Activated naive CD4-positive, alpha-beta T cell treated with anti-CD3 and anti-CD28 coated beads, Interleukin-2, amount 50 U/mL, for 72 hours (primary cell): Measurements from ENCODE around the gene NAA60. TPM values are rescaled to one million over a fixed set of nuclear protein-coding genes. Genes with fewer than 3 reads are reported as not detected.
A peak's percentile ranks its signal among the peaks of the same experiment; 100 is the strongest.
"Not testable (repeated sequence)": the region's sequence is repeated elsewhere in the genome, so short reads cannot be mapped to it uniquely, and the experiment has no call there.

Experiments used
- ATAC-seq, 2 donors: fragments of 150-1000 bp; cut with Tn5 transposase; 2 replicates each; pipeline ENCODE4 v1.10.0; 2021; ENCODE audit warnings: mild to moderate bottlenecking in 2 of 2, moderate library complexity in 2 of 2
- DNase-seq, 2 donors: peaks; one replicate each; pipeline ENCODE4 v3.0.0; 2021 to 2022; ENCODE audit warnings: low spot score in 2 of 2
- H3K27ac Mint-ChIP-seq, 2 donors: one replicate each; pipeline ENCODE4 v1.8.0; 2022; ENCODE audit warnings: mild to moderate bottlenecking in 2 of 2, mixed read lengths in 2 of 2
- H3K36me3 Mint-ChIP-seq, 2 donors: one replicate each; pipeline ENCODE4 v1.8.0; 2022; ENCODE audit warnings: mixed read lengths in 2 of 2
- H3K9me3 Mint-ChIP-seq, 2 donors: one replicate each; pipeline ENCODE4 v1.8.0; 2022; ENCODE audit warnings: mixed read lengths in 2 of 2
- total RNA-seq, 2 donors: library from RNA; stranded (reverse); gene quantifications; one replicate each; pipeline ENCODE4 v1.2.3, GENCODE V29; 2022

NAA60 gene
- total RNA-seq, 2 donors from 2014 or later, result 29.2 to 40.1 TPM

DNA sequence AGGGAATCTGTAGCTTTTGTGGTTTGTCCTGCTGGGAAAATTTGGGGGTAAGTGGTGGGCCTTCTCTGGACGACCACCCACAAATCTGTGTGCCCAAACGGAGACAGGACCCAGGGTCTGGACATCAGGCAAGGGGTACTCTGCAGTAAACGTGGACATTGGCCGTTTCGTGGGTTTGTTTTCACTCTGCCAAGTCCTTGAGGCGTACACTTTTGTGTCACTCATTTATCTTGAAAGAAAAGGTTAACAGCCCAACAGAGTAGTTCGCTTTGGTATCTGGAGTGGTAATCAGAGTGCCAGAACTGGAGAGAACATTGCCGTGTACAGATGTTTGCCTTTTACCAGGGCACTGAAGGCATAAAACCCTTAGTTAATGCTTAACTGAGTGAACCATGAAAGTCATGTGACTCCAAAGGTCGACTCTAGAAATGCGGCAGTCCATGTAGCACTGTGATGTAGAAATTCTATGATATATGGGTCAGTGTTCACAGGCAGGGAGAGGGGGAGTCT, 15.4 kb downstream of the NAA60 start:
- Mint-ChIP-seq H3K36me3 (peaks cover 6 to 7% of the 10 kb centered on the region in 2 donors), H3K9me3 (no peaks in the 10 kb centered on the region)
- ATAC-seq, result no peak

DNA sequence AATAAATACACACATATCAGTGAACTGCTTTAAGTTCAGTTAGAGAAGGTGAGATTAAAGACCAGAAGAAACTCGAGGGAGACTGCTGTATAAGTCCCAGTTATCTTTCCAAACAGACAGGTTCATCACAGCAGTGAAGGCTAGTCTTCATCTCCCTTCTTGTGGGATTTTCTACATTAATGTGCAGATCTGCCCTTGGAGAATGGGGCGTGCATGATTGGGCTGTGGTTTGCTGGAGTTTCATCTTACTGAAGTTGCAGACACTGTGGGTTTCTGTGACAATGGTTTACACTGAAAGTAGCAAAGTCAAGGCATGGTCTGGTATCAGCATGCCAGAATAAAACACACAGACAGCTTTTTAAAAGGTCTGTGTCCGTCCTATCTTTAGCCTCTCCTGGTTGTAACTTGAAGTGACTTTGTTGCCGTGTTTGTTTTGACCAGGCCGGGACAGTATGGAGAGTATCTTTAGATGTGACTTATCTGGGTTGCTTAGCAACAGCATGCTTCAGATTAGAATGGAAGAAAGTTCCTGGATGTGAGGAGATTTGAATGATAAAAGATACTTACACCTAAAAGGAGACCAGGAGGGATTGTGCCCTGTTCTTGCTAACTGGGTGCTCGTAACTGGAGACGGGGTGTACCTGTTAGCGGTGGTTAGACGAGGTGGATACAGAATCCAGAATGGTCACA, 16.1 kb downstream of the NAA60 start:
- peaks cover 6 to 7% of the 10 kb centered on the region in 2 donors for H3K36me3 Mint-ChIP-seq
- no peaks in the 10 kb centered on the region for H3K9me3 Mint-ChIP-seq
- DNase-seq (peak in 1 of 2 donors; percentile 33), ATAC-seq (peak; percentile 19 to 45)
- peak overlapping the region; percentile 86 to 90 for H3K27ac Mint-ChIP-seq

More for the DNA sequence above, 15.4 kb downstream of the NAA60 start:
- peak overlapping the region; percentile 86 to 90 for H3K27ac Mint-ChIP-seq
- no peak for DNase-seq

DNA sequence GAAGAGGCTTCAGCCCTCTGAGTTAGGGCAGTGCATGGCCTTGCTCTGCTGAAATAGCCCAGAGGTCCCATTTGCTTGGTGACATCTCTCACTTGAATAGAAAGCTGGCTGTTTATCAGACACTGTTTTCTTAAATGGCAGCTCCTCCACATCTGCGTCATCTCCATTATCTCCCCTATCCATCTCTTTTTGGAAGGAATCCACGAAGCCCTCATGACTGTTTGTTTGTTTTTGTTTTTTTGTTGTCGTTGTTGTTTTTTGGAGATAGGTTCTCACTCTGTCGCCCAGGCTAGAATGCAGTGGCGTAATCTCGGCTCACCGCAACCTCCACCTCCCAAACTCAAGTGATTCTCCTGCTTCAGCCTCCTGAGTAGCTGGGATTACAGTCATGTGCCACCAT, 16.6 kb downstream of the NAA60 start:
- no peak overlapping the region for H3K27ac Mint-ChIP-seq
- no peak for ATAC-seq

DNA sequence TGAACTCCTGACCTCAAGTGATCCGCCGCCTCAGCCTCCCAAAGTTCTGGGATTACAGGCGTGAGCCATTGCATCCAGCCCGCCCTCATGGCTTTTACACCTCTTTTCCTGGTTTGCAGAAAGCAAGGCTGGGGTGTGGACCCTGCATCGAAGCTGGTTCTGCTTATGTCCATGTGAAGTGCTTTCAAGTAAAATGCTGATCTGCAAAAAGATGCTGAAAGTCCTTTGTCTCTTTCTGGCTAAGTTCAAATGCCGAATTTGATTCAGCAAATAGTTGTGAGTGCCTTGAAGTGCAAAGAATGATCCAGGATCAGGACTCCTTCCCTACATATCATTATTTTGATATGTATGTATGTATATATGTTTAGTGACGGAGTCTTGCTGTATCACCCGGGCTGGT, 17.1 kb downstream of the NAA60 start:
- Mint-ChIP-seq H3K36me3 (peaks cover 6 to 7% of the 10 kb centered on the region in 2 donors), H3K27ac (no peak overlapping the region), H3K9me3 (no peaks in the 10 kb centered on the region)
- ATAC-seq, result no peak
- no peak for DNase-seq

More for the DNA sequence above, 16.6 kb downstream of the NAA60 start:
- H3K36me3 Mint-ChIP-seq, result peaks cover 6 to 7% of the 10 kb centered on the region in 2 donors
- H3K9me3 Mint-ChIP-seq, result no peaks in the 10 kb centered on the region
- DNase-seq, result no peak

DNA sequence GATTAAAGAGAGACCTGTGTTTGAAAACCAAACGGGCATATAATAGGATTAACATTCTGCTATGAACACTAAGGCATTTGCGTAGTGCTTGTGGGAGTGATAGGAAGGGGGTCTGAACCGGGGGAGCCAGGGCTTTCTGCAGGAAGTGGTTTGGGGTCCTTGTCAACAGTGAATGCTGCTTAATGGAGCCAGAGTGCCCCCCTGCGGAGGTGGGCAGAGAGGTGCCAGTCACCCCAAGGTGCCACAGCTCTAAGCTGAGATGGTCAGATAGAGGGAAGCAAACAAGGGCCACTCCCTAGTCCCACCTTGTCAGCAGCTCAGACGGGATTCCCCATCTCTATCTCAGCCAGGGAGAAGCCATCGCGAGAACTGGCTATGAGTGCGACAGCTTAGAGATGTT, 17.7 kb downstream of the NAA60 start:
- DNase-seq (no peak), ATAC-seq (no peak)
- peak overlapping the region in 1 of 2 donors; percentile 36 for H3K27ac Mint-ChIP-seq
- H3K9me3 Mint-ChIP-seq, result no peaks in the 10 kb centered on the region
- peaks cover 4 to 6% of the 10 kb centered on the region in 2 donors for H3K36me3 Mint-ChIP-seq

DNA sequence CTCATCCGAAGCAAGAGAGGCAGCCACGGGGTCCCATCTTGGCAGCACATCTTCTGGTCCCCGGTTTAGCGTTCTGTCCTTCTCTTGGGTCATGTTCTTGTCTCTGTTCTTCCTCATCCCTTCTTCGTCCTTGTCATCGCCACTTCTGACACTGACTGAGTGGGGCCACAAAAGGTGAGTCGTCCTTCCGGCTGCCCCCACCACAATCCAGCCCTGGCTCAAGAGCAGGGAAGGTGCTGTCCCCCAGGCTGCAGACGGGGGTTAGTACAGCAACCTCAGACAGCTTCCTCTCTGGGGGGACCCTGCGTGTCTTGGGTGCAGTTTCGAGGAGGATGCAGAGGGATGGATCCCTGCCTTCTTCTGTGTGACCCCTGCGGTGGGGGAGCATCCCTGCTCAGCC, 21.8 kb downstream of the NAA60 start:
- DNase-seq (no peak), ATAC-seq (peak in 1 of 2 donors; percentile 45)
- Mint-ChIP-seq H3K9me3 (no peaks in the 10 kb centered on the region), H3K36me3 (peaks cover 4% of the 10 kb centered on the region in 2 donors), H3K27ac (no peak overlapping the region)

DNA sequence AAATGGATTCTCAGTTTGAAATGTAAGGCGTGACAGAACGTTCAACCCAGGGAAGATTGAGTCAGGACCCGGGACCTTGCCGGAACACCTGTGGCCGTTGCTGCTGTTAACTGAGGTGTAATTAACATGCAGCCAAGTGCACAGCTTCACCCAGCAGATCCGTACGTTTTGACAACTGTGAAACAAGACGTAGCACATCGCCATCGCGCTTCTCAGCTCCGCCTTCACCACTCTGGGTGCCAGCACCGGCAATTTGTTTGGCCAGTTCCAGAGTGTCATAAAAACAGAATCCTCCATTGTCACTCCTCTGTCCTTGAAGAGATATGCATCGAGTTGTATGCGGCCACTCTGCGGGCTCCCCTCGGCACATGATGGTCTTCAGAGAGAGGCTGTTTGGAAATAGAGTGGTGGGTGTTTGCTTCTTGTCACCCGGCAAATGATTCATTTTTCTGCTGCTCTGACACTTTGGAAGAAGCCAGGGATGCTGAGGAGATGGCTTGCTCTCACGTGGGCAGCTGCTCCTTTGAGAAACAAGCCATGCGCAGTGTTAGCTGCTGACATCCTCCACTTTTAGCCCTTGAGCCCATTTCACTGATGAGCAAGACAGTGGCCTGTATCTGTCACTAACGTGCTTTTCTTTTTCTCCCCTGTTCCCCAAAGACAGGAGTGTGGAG, 22.6 kb downstream of the NAA60 start:
- no peak for ATAC-seq
- peak overlapping the region in 1 of 2 donors; percentile 63 for H3K27ac Mint-ChIP-seq

DNA sequence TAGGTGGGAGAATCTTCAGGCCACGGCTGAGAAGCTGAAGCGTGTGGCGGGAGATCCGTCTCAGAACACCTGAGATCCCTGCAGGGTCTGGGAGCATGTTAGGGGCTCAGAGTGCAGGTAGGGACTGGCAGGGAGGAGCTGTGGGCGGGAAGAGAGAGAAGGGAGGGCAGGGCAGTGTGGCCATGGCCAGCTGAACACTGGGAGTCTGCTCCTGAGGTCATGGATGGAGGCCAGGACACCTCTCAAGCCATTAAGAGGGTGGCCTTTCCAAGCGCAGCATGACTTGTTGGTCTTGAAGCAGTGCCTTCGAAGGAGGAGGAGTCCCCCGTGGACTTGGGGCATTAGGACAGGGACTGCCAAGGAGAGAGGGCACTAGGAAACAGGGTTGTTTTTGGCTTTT, 23.7 kb downstream of the NAA60 start:
- Mint-ChIP-seq H3K9me3 (no peaks in the 10 kb centered on the region), H3K27ac (peak overlapping the region; percentile 61 to 88), H3K36me3 (peaks cover 4 to 8% of the 10 kb centered on the region in 2 donors)
- DNase-seq (no peak), ATAC-seq (no peak)

More for the DNA sequence above, 22.6 kb downstream of the NAA60 start:
- Mint-ChIP-seq H3K9me3 (no peaks in the 10 kb centered on the region), H3K36me3 (peaks cover 4% of the 10 kb centered on the region in 2 donors)
- DNase-seq, result no peak

DNA sequence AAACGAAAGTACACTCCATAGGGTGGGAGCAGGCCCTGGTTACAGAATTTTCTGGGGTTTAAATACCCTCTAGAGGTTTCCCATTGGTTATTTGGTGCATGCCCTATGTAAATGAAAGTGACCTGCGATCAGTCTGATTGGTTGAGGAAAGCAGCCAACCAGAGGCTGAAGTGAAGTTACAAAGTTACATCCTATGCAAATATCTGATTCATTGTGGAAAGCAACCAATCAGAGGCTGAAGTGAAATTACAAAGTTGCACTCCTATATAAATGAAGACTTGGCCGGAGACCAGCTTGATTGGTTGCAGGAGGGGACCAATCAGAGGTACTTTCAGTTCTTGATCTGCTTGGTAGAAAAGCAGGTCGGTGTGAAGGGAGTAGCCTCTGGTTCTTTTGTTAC, 24.4 kb downstream of the NAA60 start:
- H3K27ac Mint-ChIP-seq, result peak overlapping the region in 1 of 2 donors; percentile 61
- ATAC-seq (peak; percentile 40 to 50), DNase-seq (no peak)
- H3K9me3 Mint-ChIP-seq, result peaks cover 0 to 5% of the 10 kb centered on the region in 2 donors
- peaks cover 6 to 16% of the 10 kb centered on the region in 2 donors for H3K36me3 Mint-ChIP-seq

DNA sequence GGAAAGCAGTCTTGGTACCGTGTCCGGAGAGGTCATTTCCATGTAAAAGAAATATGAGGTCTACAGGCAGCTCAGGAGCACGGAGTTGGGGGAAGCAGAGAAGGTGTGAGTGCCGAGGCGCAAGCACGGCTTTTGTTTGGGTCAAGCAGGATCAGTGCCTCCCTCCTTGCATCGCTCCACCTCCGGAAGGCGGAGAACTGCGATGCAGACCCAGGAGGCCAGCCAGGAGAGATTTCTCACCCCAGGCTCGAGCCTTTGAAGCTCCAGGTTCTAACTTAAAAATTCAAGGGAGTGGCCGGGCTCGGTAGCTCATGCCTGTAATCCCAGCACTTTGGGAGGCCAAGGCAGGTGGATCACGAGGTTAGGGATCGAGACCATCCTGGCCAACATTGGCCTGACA, 25.0 kb downstream of the NAA60 start:
- peaks cover 0 to 7% of the 10 kb centered on the region in 2 donors for H3K9me3 Mint-ChIP-seq
- H3K36me3 Mint-ChIP-seq, result peaks cover 8 to 20% of the 10 kb centered on the region in 2 donors
- DNase-seq, result no peak
- no peak for ATAC-seq
- no peak overlapping the region for H3K27ac Mint-ChIP-seq

DNA sequence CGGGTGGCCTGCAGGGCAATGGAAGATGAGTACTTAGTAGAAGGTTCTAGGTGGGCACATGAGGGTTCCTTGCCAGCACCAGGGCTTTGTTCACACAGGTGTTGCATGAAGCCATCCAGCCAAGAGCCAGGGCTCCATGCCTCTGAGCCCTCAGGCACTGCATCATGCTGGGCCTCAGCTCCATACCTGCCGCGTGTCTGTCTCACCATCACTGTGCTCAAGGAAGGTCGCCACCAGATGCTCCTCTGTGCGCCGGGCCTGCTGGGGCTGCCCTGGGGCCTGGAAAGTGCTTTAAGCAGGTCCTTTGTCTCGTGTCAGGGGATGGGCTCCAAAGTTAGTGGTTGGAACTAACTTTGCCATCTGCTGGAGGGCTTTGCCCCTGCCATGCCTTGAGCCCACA, 26.3 kb downstream of the NAA60 start:
- H3K27ac Mint-ChIP-seq, result peak overlapping the region in 1 of 2 donors; percentile 72
- H3K9me3 Mint-ChIP-seq, result peaks cover 0 to 7% of the 10 kb centered on the region in 2 donors

DNA sequence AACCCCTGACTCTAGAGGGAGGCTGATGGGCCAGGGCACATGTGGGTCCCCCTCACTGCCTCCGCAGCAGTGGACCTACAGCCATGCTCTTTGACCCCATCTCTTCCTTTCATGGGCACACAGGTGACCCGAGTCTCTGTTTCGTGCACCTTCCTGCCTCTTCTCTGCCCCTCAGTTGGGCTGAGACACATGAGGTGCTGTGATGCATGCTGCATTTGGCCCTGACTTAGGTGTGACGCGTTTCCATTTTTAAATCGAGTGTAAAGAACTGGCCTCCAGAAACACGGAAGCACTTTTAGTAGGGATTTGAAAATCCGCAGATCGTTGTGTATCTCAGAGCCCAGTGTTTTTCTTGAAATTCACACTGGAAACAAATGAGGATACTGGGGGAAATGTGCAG, 27.2 kb downstream of the NAA60 start:
- Mint-ChIP-seq H3K27ac (no peak overlapping the region), H3K36me3 (peaks cover 8 to 20% of the 10 kb centered on the region in 2 donors), H3K9me3 (peaks cover 0 to 7% of the 10 kb centered on the region in 2 donors)
- no peak for ATAC-seq
- no peak for DNase-seq

More for the DNA sequence above, 26.3 kb downstream of the NAA60 start:
- DNase-seq (no peak), ATAC-seq (no peak)
- peaks cover 8 to 20% of the 10 kb centered on the region in 2 donors for H3K36me3 Mint-ChIP-seq

DNA sequence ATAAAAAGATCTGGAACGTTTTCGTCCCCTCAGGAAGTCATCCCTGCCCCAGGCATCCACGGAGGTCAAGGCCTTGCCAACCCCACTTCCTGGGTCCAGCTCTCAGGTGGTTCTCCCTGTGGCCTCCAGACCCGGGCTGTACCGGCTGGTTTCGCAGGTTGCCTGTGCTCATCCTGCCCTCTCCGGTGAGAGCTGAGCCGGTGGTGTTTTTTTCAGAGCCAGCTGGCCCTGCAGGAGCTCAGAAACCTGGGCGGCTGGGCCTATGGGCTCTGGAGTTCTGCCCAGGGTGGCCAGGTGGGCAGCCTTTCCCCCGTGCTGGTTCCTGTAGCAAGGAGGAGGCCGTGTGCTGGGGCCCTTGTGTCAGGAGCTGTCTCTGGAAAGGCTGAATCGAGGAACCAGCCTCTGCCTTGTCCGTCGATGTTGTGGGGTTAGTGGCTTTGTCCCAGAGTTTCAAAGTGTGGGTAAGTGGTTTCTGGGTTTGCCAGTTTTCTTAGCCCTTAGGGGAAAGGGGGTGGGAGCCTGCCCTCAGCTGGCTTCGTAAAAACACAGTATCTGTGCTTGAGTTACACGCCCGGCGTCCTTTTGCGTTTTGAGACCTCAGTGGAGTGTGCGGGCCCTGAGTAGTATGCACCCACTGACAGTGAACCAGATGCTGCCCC, 28.2 kb downstream of the NAA60 start:
- H3K27ac Mint-ChIP-seq, result no peak overlapping the region
- DNase-seq (no peak), ATAC-seq (no peak)
- H3K9me3 Mint-ChIP-seq, result peaks cover 0 to 7% of the 10 kb centered on the region in 2 donors
- peaks cover 5 to 20% of the 10 kb centered on the region in 2 donors for H3K36me3 Mint-ChIP-seq

DNA sequence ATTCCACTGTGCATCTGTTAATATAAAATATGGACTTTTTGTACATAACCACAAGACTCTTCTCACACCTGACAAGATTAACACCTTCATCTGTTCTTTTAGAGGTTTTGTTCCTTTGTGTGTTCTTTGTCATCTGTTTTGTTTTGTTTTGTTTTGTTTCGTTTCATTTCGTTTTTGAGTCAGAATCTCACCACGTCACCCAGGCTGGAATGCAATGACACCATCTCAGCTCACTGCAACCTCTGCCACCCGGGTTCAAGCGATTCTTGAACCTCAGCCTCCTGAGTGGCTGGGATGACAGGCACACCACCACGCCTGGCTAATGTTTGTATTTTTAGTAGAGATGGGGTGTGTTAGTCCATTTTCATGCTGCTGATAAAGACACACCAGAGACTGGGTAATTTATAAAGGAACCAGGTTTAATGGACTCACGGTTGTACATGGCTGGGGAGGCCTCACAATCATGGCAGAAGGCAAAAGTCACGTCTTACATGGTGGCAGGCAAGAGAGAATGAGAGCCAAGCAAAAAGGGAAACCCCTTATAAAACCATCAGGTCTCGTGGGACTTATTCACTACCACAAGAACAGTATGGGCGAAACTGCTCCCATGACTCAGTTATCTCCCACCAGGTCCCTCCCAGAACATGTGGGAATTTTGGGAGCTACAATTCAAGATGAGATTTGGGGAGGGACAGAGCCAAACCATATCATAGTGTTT, 29.6 kb downstream of the NAA60 start:
- DNase-seq (no peak), ATAC-seq (peak; percentile 51 to 76)
- Mint-ChIP-seq H3K9me3 (peaks cover 0 to 7% of the 10 kb centered on the region in 2 donors), H3K27ac (peak overlapping the region; percentile 66 to 90), H3K36me3 (peaks cover 4 to 16% of the 10 kb centered on the region in 2 donors)

DNA sequence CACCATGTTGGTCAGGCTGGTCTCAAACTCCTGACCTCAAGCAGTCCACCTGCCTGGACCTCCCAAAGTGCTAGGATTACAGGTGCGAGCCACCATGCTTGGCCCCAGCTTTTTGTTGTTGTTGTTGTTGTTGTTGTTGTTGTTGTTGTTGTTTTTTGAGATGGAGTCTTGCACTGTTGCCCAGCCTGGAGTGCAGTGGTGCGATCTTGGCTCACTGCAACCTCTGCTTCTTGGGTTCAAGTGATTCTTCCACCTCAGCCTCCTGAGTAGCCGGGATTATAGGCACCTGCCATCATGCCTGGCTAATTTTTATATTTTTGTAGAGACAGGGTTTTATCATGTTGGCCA, 30.1 kb downstream of the NAA60 start:
- not testable (repeated sequence) for DNase-seq, ATAC-seq, H3K9me3 Mint-ChIP-seq
- H3K27ac Mint-ChIP-seq, result peak overlapping the region; percentile 66 to 90
- peaks cover 4 to 16% of the 10 kb centered on the region in 2 donors for H3K36me3 Mint-ChIP-seq

DNA sequence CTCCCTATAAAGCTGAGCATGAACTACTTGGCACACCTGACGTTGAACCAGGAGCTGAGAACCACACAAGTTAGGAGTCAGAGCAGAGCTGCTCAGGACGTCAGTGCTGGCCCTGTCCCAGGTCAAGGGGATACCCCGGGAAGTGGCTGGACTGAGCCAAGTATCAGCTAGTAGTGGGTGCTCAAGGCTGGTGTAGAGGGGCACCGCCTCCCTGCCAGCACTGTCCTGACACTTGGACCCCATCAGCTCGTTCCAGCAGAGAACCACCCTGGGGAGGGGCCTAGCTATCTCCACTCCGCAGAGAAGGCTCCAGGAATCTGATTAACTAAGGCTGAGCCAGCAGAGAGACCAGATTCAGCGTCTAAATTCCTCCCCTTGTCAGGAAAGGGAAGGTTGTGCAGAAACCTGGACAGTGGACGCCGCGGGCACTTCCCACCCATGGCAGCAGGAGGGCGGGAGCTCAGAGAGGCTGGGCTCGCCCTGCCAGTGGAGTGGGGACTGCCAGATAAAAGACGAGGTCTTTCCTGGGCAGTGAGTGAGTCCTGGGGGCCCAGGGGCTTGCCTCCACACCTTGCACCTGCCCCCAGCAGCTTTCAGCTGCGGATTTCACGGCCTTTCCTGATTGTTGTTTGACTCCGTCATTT, 30.8 kb downstream of the NAA60 start:
- ATAC-seq (no peak), DNase-seq (no peak)
- Mint-ChIP-seq H3K9me3 (peaks cover 0 to 7% of the 10 kb centered on the region in 2 donors), H3K36me3 (peaks cover 4 to 16% of the 10 kb centered on the region in 2 donors), H3K27ac (no peak overlapping the region)
